GM19455 (cell line): Measurements from ENCODE around the gene PTPRK.
A peak's percentile ranks its signal among the peaks of the same experiment; 100 is the strongest.

Experiments
- ATAC-seq: cut with Tn5 transposase; IDR thresholded peaks from one replicate; pipeline ENCODE4 v1.9.1; 2021; ENCODE audit not compliant: unreplicated experiment

Gene PTPRK

GRCh38 chr6:128099571-128100197 lies 420.7 kb downstream of the PTPRK start:
- ATAC-seq, result no peak

GRCh38 chr6:128098000-128098581 lies 422.3 kb downstream of the PTPRK start:
- no peak for ATAC-seq

GRCh38 chr6:128097009-128097408 lies 423.4 kb downstream of the PTPRK start:
- ATAC-seq, result no peak

GRCh38 chr6:128095362-128095761 lies 425.0 kb downstream of the PTPRK start:
- ATAC-seq, result no peak

GRCh38 chr6:128079021-128079420 lies 441.4 kb downstream of the PTPRK start:
- no peak for ATAC-seq

GRCh38 chr6:128078276-128078675 lies 442.1 kb downstream of the PTPRK start:
- ATAC-seq, result no peak

GRCh38 chr6:128076843-128077242 lies 443.6 kb downstream of the PTPRK start:
- no peak for ATAC-seq

- no peak for ATAC-seq
These were observed 445.8 kb downstream of the PTPRK start for GRCh38 chr6:128074567-128074966.

- no peak for ATAC-seq
These were observed 447.0 kb downstream of the PTPRK start for GRCh38 chr6:128073389-128073788.

- ATAC-seq, result peak; percentile 49
These were observed 449.2 kb downstream of the PTPRK start for GRCh38 chr6:128071212-128071611.

- ATAC-seq, result no peak
These were observed 450.0 kb downstream of the PTPRK start for GRCh38 chr6:128070406-128070805.

- ATAC-seq, result no peak
These were observed 451.2 kb downstream of the PTPRK start for GRCh38 chr6:128069188-128069587.

- no peak for ATAC-seq
These were observed 452.3 kb downstream of the PTPRK start for GRCh38 chr6:128068119-128068479.

GRCh38 chr6:128067446-128068118 lies 452.8 kb downstream of the PTPRK start:
- ATAC-seq, result no peak

GRCh38 chr6:128065072-128065471 lies 455.3 kb downstream of the PTPRK start:
- no peak for ATAC-seq

- ATAC-seq, result no peak
These were observed 455.9 kb downstream of the PTPRK start for GRCh38 chr6:128064540-128064895.

GRCh38 chr6:128063850-128064539 lies 456.4 kb downstream of the PTPRK start:
- no peak for ATAC-seq

- no peak for ATAC-seq
These were observed 457.4 kb downstream of the PTPRK start for GRCh38 chr6:128062882-128063603.

- ATAC-seq, result no peak
These were observed 462.5 kb downstream of the PTPRK start for GRCh38 chr6:128057946-128058345.

- ATAC-seq, result no peak
These were observed 462.9 kb downstream of the PTPRK start for GRCh38 chr6:128057541-128057940.

- no peak for ATAC-seq
These were observed 467.3 kb downstream of the PTPRK start for GRCh38 chr6:128053109-128053508.
